Keratinocyte (primary cell): ENCODE results near the gene MRPL48.

Experiments used
- CTCF ChIP-seq, 3 experiments: IDR thresholded peaks in 1 of 3; conservative IDR thresholded peaks in 1 of 3; optimal IDR thresholded peaks in 1 of 3; 2 replicates in 2 of 3; 3 replicates in 1 of 3; pipeline versions ENCODE3 to v1.5.1; 2011; ENCODE audit warnings: low read length in 3 of 3, mild to moderate bottlenecking in 3 of 3, moderate library complexity in 2 of 3, control low read depth in 1 of 3, inconsistent platforms in 1 of 3; ENCODE audit not compliant: insufficient read depth in 2 of 3; ENCODE audit errors: extremely low read depth in 1 of 3
- EZH2 ChIP-seq: IDR thresholded peaks from one replicate; pipeline ENCODE4 v1.6.1; 2012; ENCODE audit warnings: inconsistent platforms, mild to moderate bottlenecking, low read length, moderate library complexity

- TF ChIP-seq CTCF (optimal IDR thresholded peaks at IDR 0.05 in 1 of 3, IDR thresholded peaks at IDR 0.05 in 1 of 3, conservative IDR thresholded peaks at IDR 0.05 in 1 of 3; ENCODE audit: extremely low read depth in 1 of 3, insufficient read depth in 2 of 3, low read length in 3 of 3) (no peak), EZH2 (no peak)
Measured at GRCh38 chr11:73789279-73789670, 1.6 kb downstream of the MRPL48 start.
